ENCODE results near the gene GAGE10. TPM values are rescaled to one million over a fixed set of nuclear protein-coding genes. Genes with fewer than 3 reads are reported as not detected.

Gene GAGE10
- total and polyA plus RNA-seq, 9 of the 15 experiments (the other 6 are each of a cell fraction or from before 2014, with no cell fraction given) = 0.80 to 3.1 (median 0.96) TPM; not detected in 4

DNA sequence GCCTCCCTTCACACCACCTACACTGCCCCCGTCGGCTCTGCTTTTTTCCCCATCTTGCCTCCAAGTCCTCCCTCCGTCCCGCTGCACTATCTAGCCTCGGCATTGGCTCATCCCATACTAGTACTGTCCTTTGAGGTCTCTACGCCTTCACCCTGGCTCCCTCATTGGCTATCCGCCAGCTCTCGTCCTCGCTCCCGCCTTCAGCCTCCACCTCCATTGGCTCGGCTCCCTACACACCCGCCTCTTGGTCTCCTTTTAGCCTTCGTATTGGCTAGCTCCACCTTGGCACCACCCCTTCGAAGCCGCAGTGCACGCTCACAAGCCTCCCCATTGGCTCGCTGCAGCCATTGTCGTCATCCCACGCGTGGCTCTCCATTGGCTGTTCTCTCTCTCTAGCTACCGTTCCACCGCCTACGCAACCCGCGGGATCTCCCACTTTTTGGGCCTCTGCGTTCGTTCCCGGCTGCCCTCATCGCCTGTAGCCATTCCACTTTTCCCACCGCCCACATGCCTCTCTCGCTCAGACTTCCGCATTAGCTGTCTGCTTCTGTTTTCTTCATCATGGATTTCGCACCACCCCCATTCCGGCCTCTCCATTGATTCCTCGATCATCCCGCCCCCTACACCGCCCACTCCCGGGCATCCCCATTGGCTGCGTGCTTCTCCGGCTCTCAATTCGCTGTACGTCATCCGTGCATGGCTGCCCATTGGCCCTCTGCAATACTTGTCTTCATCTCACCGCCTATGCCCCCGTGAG, 34.3 kb upstream of the GAGE10 start (continued):
- TF ChIP-seq CHD2 (IDR thresholded peaks at IDR 0.05; ENCODE audit: low read depth, low read length) (peak; percentile 79), TAF1 (IDR thresholded peaks at IDR 0.05; ENCODE audit: control insufficient read depth, extremely low read depth, insufficient read depth, low read length, severe bottlenecking) (peak; percentile 58), SAP30 (IDR thresholded peaks at IDR 0.05; ENCODE audit: borderline replicate concordance, insufficient read depth, low read depth, low read length, poor library complexity, severe bottlenecking) (no peak), ZNF444 (CRISPR knock-in tag; IDR thresholded peaks at IDR 0.05) (no peak), TAF9B (IDR thresholded peaks at IDR 0.05; ENCODE audit: partially characterized antibody) (peak; percentile 34), RBM15 (IDR thresholded peaks at IDR 0.05; ENCODE audit: insufficient read depth, low read length) (no peak), ATF1 (CRISPR knock-in tag; IDR thresholded peaks at IDR 0.05) (peak; percentile 37; the same call in 1 of the 2 replicates), ATF1 (tag; IDR thresholded peaks at IDR 0.05) (peak; percentile 97), BRF1 (IDR thresholded peaks at IDR 0.05; ENCODE audit: borderline replicate concordance, extremely low read depth, insufficient read length) (no peak), HOXB6 (CRISPR knock-in tag; IDR thresholded peaks at IDR 0.05; ENCODE audit: borderline replicate concordance) (no peak), ZNF316 (IDR thresholded peaks at IDR 0.05) (no peak), PHF8 (IDR thresholded peaks at IDR 0.05; ENCODE audit: borderline replicate concordance, low read length) (peak; percentile 62; the same call in 1 of the 2 replicates), ZNF766 (CRISPR knock-in tag; conservative IDR thresholded peaks at IDR 0.05) (no peak), SNRNP70 (optimal IDR thresholded peaks at IDR 0.05; ENCODE audit: low read depth, low read length) (no peak), ZNF174 (CRISPR knock-in tag; IDR thresholded peaks at IDR 0.05) (no peak), KHSRP (IDR thresholded peaks at IDR 0.05) (no peak)
- TF ChIP-seq, protein P1, sequence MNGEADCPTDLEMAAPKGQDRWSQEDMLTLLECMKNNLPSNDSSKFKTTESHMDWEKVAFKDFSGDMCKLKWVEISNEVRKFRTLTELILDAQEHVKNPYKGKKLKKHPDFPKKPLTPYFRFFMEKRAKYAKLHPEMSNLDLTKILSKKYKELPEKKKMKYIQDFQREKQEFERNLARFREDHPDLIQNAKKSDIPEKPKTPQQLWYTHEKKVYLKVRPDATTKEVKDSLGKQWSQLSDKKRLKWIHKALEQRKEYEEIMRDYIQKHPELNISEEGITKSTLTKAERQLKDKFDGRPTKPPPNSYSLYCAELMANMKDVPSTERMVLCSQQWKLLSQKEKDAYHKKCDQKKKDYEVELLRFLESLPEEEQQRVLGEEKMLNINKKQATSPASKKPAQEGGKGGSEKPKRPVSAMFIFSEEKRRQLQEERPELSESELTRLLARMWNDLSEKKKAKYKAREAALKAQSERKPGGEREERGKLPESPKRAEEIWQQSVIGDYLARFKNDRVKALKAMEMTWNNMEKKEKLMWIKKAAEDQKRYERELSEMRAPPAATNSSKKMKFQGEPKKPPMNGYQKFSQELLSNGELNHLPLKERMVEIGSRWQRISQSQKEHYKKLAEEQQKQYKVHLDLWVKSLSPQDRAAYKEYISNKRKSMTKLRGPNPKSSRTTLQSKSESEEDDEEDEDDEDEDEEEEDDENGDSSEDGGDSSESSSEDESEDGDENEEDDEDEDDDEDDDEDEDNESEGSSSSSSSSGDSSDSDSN (IDR thresholded peaks at IDR 0.05; ENCODE audit: borderline replicate concordance in 1 of 2, low read depth in 2 of 2, low read length in 2 of 2) = no peak
- TF ChIP-seq, protein P2, sequence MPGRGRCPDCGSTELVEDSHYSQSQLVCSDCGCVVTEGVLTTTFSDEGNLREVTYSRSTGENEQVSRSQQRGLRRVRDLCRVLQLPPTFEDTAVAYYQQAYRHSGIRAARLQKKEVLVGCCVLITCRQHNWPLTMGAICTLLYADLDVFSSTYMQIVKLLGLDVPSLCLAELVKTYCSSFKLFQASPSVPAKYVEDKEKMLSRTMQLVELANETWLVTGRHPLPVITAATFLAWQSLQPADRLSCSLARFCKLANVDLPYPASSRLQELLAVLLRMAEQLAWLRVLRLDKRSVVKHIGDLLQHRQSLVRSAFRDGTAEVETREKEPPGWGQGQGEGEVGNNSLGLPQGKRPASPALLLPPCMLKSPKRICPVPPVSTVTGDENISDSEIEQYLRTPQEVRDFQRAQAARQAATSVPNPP (IDR thresholded peaks at IDR 0.05; ENCODE audit: borderline replicate concordance, insufficient read depth, insufficient read length) = no peak
- TF ChIP-seq, protein P3, sequence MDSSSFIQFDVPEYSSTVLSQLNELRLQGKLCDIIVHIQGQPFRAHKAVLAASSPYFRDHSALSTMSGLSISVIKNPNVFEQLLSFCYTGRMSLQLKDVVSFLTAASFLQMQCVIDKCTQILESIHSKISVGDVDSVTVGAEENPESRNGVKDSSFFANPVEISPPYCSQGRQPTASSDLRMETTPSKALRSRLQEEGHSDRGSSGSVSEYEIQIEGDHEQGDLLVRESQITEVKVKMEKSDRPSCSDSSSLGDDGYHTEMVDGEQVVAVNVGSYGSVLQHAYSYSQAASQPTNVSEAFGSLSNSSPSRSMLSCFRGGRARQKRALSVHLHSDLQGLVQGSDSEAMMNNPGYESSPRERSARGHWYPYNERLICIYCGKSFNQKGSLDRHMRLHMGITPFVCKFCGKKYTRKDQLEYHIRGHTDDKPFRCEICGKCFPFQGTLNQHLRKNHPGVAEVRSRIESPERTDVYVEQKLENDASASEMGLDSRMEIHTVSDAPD (CRISPR knock-in tag; IDR thresholded peaks at IDR 0.05) = no peak
- TF ChIP-seq, protein P4, sequence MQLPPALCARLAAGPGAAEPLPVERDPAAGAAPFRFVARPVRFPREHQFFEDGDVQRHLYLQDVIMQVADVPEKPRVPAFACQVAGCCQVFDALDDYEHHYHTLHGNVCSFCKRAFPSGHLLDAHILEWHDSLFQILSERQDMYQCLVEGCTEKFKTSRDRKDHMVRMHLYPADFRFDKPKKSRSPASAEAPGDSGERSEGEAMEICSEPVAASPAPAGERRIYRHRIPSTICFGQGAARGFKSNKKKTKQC (CRISPR knock-in tag; IDR thresholded peaks at IDR 0.05) = no peak
